Neutrophil (primary cell): ENCODE data around the gene CAMTA1.

ENCODE experiments used
- H3K27ac ChIP-seq: fragments of 200-600 bp; sonication (generic); 2 replicates; pipeline ENCODE4 v1.5.1; 2016; ENCODE audit warnings: mild to moderate bottlenecking, moderate library complexity
- H3K27me3 ChIP-seq: fragments of 200-600 bp; sonication (generic); 2 replicates; pipeline ENCODE4 v1.6.0; 2016; ENCODE audit warnings: mild to moderate bottlenecking
- H3K36me3 ChIP-seq: fragments of 200-600 bp; sonication (generic); 2 replicates; pipeline ENCODE4 v1.5.1; 2017
- H3K4me1 ChIP-seq, 2 experiments: fragments of 200-600 bp in 1 of 2; sonication (generic) in 1 of 2; 1 replicate in 1 of 2; 2 replicates in 1 of 2; pipeline versions ENCODE4 v1.5.1 to v1.6.1; 2013 to 2016; ENCODE audit warnings: low read depth in 1 of 2, low read length in 1 of 2, mild to moderate bottlenecking in 1 of 2, moderate library complexity in 1 of 2; ENCODE audit not compliant: control insufficient read depth in 1 of 2, insufficient read depth in 1 of 2
- H3K4me3 ChIP-seq, 2 experiments: fragments of 200-600 bp in 1 of 2; sonication (generic) in 1 of 2; 1 replicate in 1 of 2; 2 replicates in 1 of 2; pipeline ENCODE4 v1.5.1; 2013 to 2016; ENCODE audit warnings: low read depth in 1 of 2, low read length in 1 of 2, mild to moderate bottlenecking in 1 of 2, moderate library complexity in 1 of 2
- H3K9me3 ChIP-seq: fragments of 200-600 bp; sonication (generic); 2 replicates; pipeline ENCODE4 v1.5.1; 2016
- TF ChIP-seq, protein P1 (sequence below): fragments of 200-600 bp; sonication (generic); IDR thresholded peaks from 2 replicates; pipeline ENCODE4 v1.5.1; 2016; ENCODE audit warnings: antibody characterized with exemption

Gene CAMTA1

DNA sequence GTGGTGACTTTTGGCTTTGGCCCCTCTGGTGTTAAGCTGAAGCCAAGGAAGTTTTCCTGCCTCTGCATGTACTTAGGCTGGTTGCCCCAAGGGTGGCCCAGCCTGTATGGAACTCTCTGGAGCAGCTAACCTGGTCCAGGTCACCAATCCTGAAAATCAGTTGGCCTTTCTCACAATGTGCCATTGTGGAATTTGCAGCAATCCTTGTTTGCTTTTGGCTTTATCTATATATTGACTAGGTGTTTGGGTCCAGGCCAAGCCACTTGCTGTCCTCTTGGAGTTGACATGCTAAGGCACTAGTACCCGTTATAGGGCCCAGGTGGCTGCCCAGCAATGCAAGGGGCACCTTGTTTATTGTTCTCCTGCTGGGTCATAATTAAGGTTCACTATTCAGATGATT, 124.6 kb downstream of the CAMTA1 start:
- Histone ChIP-seq H3K27ac (no peak overlapping the region), H3K4me1 (peaks cover 5 to 6% of the 10 kb centered on the region in 2 experiments), H3K36me3 (no peaks in the 10 kb centered on the region), H3K27me3 (peaks cover 19% of the 10 kb centered on the region), H3K9me3 (no peaks in the 10 kb centered on the region), H3K4me3 (no peak overlapping the region)
- TF ChIP-seq, protein P1, sequence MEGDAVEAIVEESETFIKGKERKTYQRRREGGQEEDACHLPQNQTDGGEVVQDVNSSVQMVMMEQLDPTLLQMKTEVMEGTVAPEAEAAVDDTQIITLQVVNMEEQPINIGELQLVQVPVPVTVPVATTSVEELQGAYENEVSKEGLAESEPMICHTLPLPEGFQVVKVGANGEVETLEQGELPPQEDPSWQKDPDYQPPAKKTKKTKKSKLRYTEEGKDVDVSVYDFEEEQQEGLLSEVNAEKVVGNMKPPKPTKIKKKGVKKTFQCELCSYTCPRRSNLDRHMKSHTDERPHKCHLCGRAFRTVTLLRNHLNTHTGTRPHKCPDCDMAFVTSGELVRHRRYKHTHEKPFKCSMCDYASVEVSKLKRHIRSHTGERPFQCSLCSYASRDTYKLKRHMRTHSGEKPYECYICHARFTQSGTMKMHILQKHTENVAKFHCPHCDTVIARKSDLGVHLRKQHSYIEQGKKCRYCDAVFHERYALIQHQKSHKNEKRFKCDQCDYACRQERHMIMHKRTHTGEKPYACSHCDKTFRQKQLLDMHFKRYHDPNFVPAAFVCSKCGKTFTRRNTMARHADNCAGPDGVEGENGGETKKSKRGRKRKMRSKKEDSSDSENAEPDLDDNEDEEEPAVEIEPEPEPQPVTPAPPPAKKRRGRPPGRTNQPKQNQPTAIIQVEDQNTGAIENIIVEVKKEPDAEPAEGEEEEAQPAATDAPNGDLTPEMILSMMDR = no peak

DNA sequence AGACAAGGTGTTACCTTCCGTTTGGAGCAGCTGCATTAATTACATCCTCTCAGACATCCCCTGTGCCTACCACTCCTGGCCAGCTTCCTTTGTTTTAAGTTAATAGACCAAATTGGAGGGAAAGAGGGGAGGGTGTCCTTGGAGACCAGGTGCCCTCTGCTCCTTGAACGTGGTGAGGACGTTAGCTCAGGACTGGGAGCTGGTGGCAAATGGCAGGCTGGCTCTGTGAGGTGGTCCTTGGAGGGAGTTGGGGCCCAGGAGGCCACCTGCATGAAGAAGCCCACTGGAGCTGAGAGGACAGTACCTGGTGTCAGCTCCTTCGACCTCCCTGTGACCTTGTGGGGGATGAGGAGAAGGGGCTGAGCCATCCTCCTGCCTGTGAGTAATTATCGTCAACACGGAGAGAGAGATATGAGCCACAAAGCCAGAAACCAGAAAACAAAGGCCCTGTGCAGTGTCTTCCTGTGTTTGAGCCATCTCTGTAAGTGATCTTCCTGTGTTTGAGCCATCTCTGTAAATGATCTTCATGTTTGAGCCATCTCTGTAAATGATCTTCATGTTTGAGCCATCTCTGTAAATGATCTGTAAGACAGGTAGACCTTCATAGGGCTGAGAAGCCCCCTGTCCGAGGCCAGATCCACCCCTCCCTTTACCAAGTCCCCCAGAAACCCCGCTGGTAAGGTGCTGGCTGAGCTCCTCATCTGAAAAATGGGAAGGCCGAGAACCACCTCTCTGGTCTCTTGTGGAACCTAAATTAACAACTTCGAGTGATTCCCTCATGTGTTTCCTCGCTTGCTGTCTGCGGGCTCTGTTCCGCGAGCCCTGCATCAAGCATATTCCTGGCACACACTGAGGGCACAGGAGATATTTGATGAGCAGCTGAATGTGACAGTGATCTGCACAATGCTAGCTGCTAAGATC, 126.0 kb downstream of the CAMTA1 start:
- Histone ChIP-seq H3K36me3 (no peaks in the 10 kb centered on the region), H3K27ac (no peak overlapping the region), H3K27me3 (peaks cover 16% of the 10 kb centered on the region), H3K9me3 (no peaks in the 10 kb centered on the region), H3K4me3 (no peak overlapping the region), H3K4me1 (peaks cover 15 to 20% of the 10 kb centered on the region in 2 experiments)
- TF ChIP-seq, protein P1 = no peak

DNA sequence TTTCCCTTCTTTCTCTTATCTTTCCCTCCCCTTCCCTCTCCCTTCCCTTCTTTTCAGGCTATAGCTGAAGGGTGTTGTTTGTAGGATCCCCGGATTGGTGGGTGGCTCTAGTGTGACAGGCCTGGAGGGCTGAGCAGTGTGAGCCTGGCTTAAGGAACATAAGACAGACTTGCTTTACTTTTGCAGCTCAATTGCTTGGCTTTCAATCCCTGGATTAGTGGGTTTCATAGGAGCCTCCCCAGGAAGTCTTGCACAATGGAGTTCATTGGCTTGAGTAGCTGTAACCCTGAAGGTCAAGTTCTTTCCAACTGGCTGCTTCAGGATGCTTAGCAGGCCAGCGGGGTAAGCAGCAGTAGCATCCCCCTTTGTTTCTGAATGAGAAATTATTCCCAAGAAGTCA, 126.7 kb downstream of the CAMTA1 start:
- Histone ChIP-seq H3K27me3 (peaks cover 9% of the 10 kb centered on the region), H3K27ac (no peak overlapping the region)
- TF ChIP-seq, protein P1 = no peak

DNA sequence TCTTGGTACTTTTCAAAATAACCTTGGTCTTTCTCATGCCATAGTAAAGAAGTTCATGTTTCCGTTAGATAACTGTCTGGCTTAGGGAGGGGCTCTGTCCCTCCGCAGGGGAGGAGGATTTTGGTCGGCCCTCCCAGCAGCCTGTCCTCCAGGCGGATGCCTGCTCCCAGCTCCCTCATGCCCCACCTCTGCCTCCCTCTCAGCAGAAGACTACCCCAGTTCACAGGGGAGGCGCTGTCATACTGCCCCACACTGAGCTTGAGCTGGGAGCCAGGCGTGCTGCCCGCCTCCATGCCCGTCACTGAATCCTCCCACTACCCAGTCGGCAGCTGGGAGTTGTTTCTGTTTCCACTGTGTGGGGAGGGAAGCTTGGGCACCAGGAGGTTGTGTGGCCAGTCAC, 127.3 kb downstream of the CAMTA1 start:
- TF ChIP-seq, protein P1 = no peak
- H3K27me3 ChIP-seq = peaks cover 3% of the 10 kb centered on the region
- H3K27ac ChIP-seq = no peak overlapping the region
- no peaks in the 10 kb centered on the region for H3K36me3 ChIP-seq
- H3K4me1 ChIP-seq = peaks cover 21 to 32% of the 10 kb centered on the region in 2 experiments
- H3K4me3 ChIP-seq = no peak overlapping the region
- H3K9me3 ChIP-seq = no peaks in the 10 kb centered on the region

More for the DNA sequence above, 126.7 kb downstream of the CAMTA1 start:
- H3K4me3 ChIP-seq = no peak overlapping the region
- H3K9me3 ChIP-seq = no peaks in the 10 kb centered on the region
- H3K4me1 ChIP-seq = peaks cover 16 to 27% of the 10 kb centered on the region in 2 experiments
- H3K36me3 ChIP-seq = no peaks in the 10 kb centered on the region

DNA sequence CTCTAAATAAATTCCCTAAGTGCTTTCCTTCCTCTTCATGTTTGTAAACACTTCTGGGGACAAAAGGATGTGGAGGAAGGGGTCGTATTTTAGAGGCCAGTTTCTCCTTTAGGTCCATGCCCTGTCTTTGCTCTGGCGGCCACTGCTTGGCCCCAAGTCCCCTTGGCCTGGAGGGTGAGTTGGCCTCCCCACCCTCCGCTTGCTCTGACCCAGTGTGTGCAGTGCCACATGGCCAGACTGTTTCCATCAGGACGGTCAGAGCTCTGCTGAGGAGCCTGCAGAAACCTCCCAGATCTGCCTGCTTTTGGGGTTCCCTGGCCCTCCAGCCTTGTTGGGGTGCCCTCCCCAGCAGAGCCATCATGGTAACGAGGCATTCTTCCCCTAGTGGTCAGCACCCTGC, 127.8 kb downstream of the CAMTA1 start:
- Histone ChIP-seq H3K27ac (no peak overlapping the region), H3K36me3 (no peaks in the 10 kb centered on the region), H3K4me3 (no peak overlapping the region), H3K27me3 (no peaks in the 10 kb centered on the region), H3K9me3 (no peaks in the 10 kb centered on the region), H3K4me1 (peaks cover 25 to 37% of the 10 kb centered on the region in 2 experiments)
- TF ChIP-seq, protein P1 = no peak
